Astrocyte (in vitro differentiated cells and primary cell): ENCODE results near the gene COPE. TPM values are rescaled to one million over a fixed set of nuclear protein-coding genes. Genes with fewer than 3 reads are reported as not detected.
A peak's percentile ranks its signal among the peaks of the same experiment; 100 is the strongest.

ENCODE experiments used
- DNase-seq: peaks from one replicate; pipeline ENCODE4 v3.0.0-alpha.2; 2010; ENCODE audit warnings: low read depth
- FAIRE-seq: peaks from 2 replicates; lab custom pipeline; 2011; peaks lifted over from hg19 to GRCh38; lab: Jason Lieb, UNC
- H2AFZ ChIP-seq: 2 replicates; pipeline ENCODE4 v1.6.0; 2012; ENCODE audit warnings: low read depth, low read length, inconsistent platforms
- H3K27ac ChIP-seq: 2 replicates; pipeline ENCODE4 v1.5.1; 2011; ENCODE audit warnings: low read depth, low read length, inconsistent platforms
- H3K27me3 ChIP-seq: 2 replicates; pipeline ENCODE4 v1.6.0; 2011; ENCODE audit warnings: low read length, inconsistent platforms; ENCODE audit not compliant: insufficient read depth
- H3K36me3 ChIP-seq: 2 replicates; pipeline ENCODE4 v1.5.1; 2011; ENCODE audit warnings: low read length, inconsistent platforms; ENCODE audit not compliant: insufficient read depth
- H3K4me1 ChIP-seq: 2 replicates; pipeline ENCODE4 v1.5.1; 2011; ENCODE audit warnings: low read length, inconsistent platforms; ENCODE audit not compliant: insufficient read depth
- H3K4me2 ChIP-seq: 2 replicates; pipeline ENCODE4 v1.6.0; 2012; ENCODE audit warnings: low read length, inconsistent platforms
- H3K4me3 ChIP-seq: 2 replicates; pipeline ENCODE4 v1.5.1; 2011; ENCODE audit warnings: low read depth, mild to moderate bottlenecking, low read length, inconsistent platforms; ENCODE audit not compliant: insufficient read depth
- H3K79me2 ChIP-seq: 2 replicates; pipeline ENCODE4 v1.6.0; 2012; ENCODE audit warnings: mild to moderate bottlenecking, low read length, inconsistent platforms; ENCODE audit not compliant: insufficient read depth
- H3K9ac ChIP-seq: 2 replicates; pipeline ENCODE4 v1.6.0; 2012; ENCODE audit warnings: mild to moderate bottlenecking, low read length, inconsistent platforms
- H3K9me3 ChIP-seq: 2 replicates; pipeline ENCODE4 v1.5.1; 2012; ENCODE audit warnings: low read depth, mild to moderate bottlenecking, low read length, inconsistent platforms; ENCODE audit not compliant: insufficient read depth
- H4K20me1 ChIP-seq: 2 replicates; pipeline ENCODE4 v1.6.0; 2012; ENCODE audit warnings: low read length, inconsistent platforms; ENCODE audit not compliant: insufficient read depth
- H3K27ac Mint-ChIP-seq: one replicate; pipeline ENCODE4 v1.8.0; 2021; ENCODE audit warnings: mild to moderate bottlenecking, mixed read lengths; ENCODE audit not compliant: unreplicated experiment
- H3K27me3 Mint-ChIP-seq: one replicate; pipeline ENCODE4 v1.8.0; 2021; ENCODE audit warnings: low read depth, mixed read lengths; ENCODE audit not compliant: unreplicated experiment
- H3K36me3 Mint-ChIP-seq: one replicate; pipeline ENCODE4 v1.8.0; 2021; ENCODE audit warnings: low read depth, mixed read lengths; ENCODE audit not compliant: unreplicated experiment
- H3K4me1 Mint-ChIP-seq: one replicate; pipeline ENCODE4 v1.8.0; 2021; ENCODE audit warnings: low read depth, mixed read lengths; ENCODE audit not compliant: unreplicated experiment
- H3K4me3 Mint-ChIP-seq: one replicate; pipeline ENCODE4 v1.8.0; 2021; ENCODE audit warnings: mild to moderate bottlenecking, moderate library complexity, mixed read lengths; ENCODE audit not compliant: unreplicated experiment
- H3K9me3 Mint-ChIP-seq: one replicate; pipeline ENCODE4 v1.8.0; 2021; ENCODE audit warnings: mild to moderate bottlenecking, mixed read lengths; ENCODE audit not compliant: unreplicated experiment
- EZH2 ChIP-seq: IDR thresholded peaks from 2 replicates; pipeline ENCODE4 v1.6.1; 2012; ENCODE audit warnings: mild to moderate bottlenecking, low read length, inconsistent platforms; ENCODE audit not compliant: insufficient read depth
- total RNA-seq: library from RNA; stranded (reverse); gene quantifications from 2 replicates; pipeline ENCODE4 v1.2.1, GENCODE V29; 2021
- TF ChIP-seq, protein P1 (sequence below): IDR thresholded peaks from 2 replicates; pipeline ENCODE4 v1.5.1; 2011; ENCODE audit warnings: low read depth, mild to moderate bottlenecking, inconsistent platforms, low read length, moderate library complexity; ENCODE audit not compliant: insufficient read depth

The COPE gene
- total RNA-seq, 1 donor from 2014 or later, result 298 TPM

GRCh38 chr19:18878058-18878797 is 41.0 kb downstream of the COPE start:
- peaks cover 7% of the 10 kb centered on the region for H4K20me1 ChIP-seq
- H3K27me3 ChIP-seq, result no peaks in the 10 kb centered on the region
- peaks cover 36% of the 10 kb centered on the region for H3K36me3 Mint-ChIP-seq
- H3K27me3 Mint-ChIP-seq, result no peaks in the 10 kb centered on the region
- H3K36me3 ChIP-seq, result no peaks in the 10 kb centered on the region
- no peak overlapping the region for H3K4me2 ChIP-seq
- no peaks in the 10 kb centered on the region for H3K79me2 ChIP-seq
- H3K4me1 Mint-ChIP-seq, result no peaks in the 10 kb centered on the region
- FAIRE-seq (no peak), DNase-seq (no peak)
- H3K9ac ChIP-seq, result no peak overlapping the region
- H3K4me1 ChIP-seq, result no peaks in the 10 kb centered on the region
- TF ChIP-seq EZH2, result no peak
- TF ChIP-seq, protein P1, sequence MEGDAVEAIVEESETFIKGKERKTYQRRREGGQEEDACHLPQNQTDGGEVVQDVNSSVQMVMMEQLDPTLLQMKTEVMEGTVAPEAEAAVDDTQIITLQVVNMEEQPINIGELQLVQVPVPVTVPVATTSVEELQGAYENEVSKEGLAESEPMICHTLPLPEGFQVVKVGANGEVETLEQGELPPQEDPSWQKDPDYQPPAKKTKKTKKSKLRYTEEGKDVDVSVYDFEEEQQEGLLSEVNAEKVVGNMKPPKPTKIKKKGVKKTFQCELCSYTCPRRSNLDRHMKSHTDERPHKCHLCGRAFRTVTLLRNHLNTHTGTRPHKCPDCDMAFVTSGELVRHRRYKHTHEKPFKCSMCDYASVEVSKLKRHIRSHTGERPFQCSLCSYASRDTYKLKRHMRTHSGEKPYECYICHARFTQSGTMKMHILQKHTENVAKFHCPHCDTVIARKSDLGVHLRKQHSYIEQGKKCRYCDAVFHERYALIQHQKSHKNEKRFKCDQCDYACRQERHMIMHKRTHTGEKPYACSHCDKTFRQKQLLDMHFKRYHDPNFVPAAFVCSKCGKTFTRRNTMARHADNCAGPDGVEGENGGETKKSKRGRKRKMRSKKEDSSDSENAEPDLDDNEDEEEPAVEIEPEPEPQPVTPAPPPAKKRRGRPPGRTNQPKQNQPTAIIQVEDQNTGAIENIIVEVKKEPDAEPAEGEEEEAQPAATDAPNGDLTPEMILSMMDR, result no peak
- no peak overlapping the region for H2AFZ ChIP-seq
- peaks cover 6% of the 10 kb centered on the region for H3K9me3 ChIP-seq
- no peak overlapping the region for H3K27ac Mint-ChIP-seq
- no peak overlapping the region for H3K27ac ChIP-seq
- peak overlapping the region; percentile 60 for H3K4me3 Mint-ChIP-seq
- H3K4me3 ChIP-seq, result no peak overlapping the region
- H3K9me3 Mint-ChIP-seq, result peaks cover 12% of the 10 kb centered on the region

GRCh38 chr19:18876865-18877264 is 42.3 kb downstream of the COPE start:
- Histone ChIP-seq H2AFZ (no peak overlapping the region), H3K36me3 (no peaks in the 10 kb centered on the region), H3K4me3 (no peak overlapping the region), H3K27ac (no peak overlapping the region), H3K4me2 (no peak overlapping the region), H3K4me1 (no peaks in the 10 kb centered on the region), H3K27me3 (no peaks in the 10 kb centered on the region), H3K79me2 (no peaks in the 10 kb centered on the region), H3K9ac (no peak overlapping the region), H4K20me1 (peaks cover 10% of the 10 kb centered on the region), H3K9me3 (peaks cover 6% of the 10 kb centered on the region)
- Mint-ChIP-seq H3K4me3 (no peak overlapping the region), H3K9me3 (peaks cover 12% of the 10 kb centered on the region), H3K27ac (peak overlapping the region; percentile 26), H3K36me3 (peaks cover 39% of the 10 kb centered on the region), H3K27me3 (no peaks in the 10 kb centered on the region), H3K4me1 (no peaks in the 10 kb centered on the region)
- DNase-seq (no peak), FAIRE-seq (no peak)
- TF ChIP-seq, protein P1, result no peak
- no peak for TF ChIP-seq EZH2

- no peak for DNase-seq
- Histone ChIP-seq H3K27ac (no peak overlapping the region), H3K4me1 (no peaks in the 10 kb centered on the region), H3K27me3 (no peaks in the 10 kb centered on the region), H4K20me1 (peaks cover 16% of the 10 kb centered on the region), H2AFZ (no peak overlapping the region), H3K9me3 (peaks cover 6% of the 10 kb centered on the region), H3K4me2 (no peak overlapping the region), H3K4me3 (no peak overlapping the region), H3K36me3 (no peaks in the 10 kb centered on the region), H3K79me2 (no peaks in the 10 kb centered on the region), H3K9ac (no peak overlapping the region)
- no peaks in the 10 kb centered on the region for H3K27me3 Mint-ChIP-seq
- no peak overlapping the region for H3K27ac Mint-ChIP-seq
- no peak for FAIRE-seq
- H3K36me3 Mint-ChIP-seq, result peaks cover 34% of the 10 kb centered on the region
- no peak for TF ChIP-seq EZH2
- TF ChIP-seq, protein P1, result no peak
- no peaks in the 10 kb centered on the region for H3K4me1 Mint-ChIP-seq
- peak overlapping the region; percentile 21 for H3K4me3 Mint-ChIP-seq
- peaks cover 12% of the 10 kb centered on the region for H3K9me3 Mint-ChIP-seq
These were observed 43.5 kb downstream of the COPE start for GRCh38 chr19:18875726-18876125.
